PFSK-1 (cell line): ENCODE measurements around the gene GORASP2.

Experiments
- FOXP2 ChIP-seq: optimal IDR thresholded peaks from 2 replicates; pipeline ENCODE3; 2011; ENCODE audit warnings: borderline replicate concordance, control low read depth, inconsistent platforms; ENCODE audit not compliant: insufficient read depth; ENCODE audit errors: extremely low read length, extremely low read depth
- POLR2AphosphoS5 ChIP-seq: IDR thresholded peaks from 2 replicates; pipeline ENCODE4 v1.6.1; 2012; ENCODE audit warnings: low read depth, mild to moderate bottlenecking, control low read depth, low read length, moderate library complexity
- REST ChIP-seq, 2 experiments: IDR thresholded peaks; 2 replicates each; pipeline versions ENCODE4 v1.6.1 to v1.8.0; 2011 to 2012; ENCODE audit warnings: low read depth in 2 of 2, low read length in 2 of 2, control low read depth in 1 of 2, inconsistent platforms in 1 of 2, mild to moderate bottlenecking in 1 of 2, moderate library complexity in 1 of 2; ENCODE audit not compliant: insufficient read depth in 1 of 2
- SIN3A ChIP-seq: IDR thresholded peaks from 2 replicates; pipeline ENCODE4 v1.6.1; 2012; ENCODE audit warnings: mild to moderate bottlenecking, low read length, moderate library complexity, borderline replicate concordance; ENCODE audit not compliant: insufficient read depth
- TAF1 ChIP-seq: IDR thresholded peaks from 2 replicates; pipeline ENCODE4 v1.6.1; 2012; ENCODE audit warnings: low read length, control low read depth, borderline replicate concordance; ENCODE audit not compliant: insufficient read depth

Gene GORASP2

GRCh38 chr2:170932166-170932565 lies 3.1 kb downstream of the GORASP2 start:
- TF ChIP-seq POLR2AphosphoS5 (no peak), FOXP2 (no peak), TAF1 (no peak), SIN3A (no peak), REST (IDR thresholded peaks at IDR 0.05; ENCODE audit: insufficient read depth in 1 of 2, low read depth in 2 of 2, low read length in 2 of 2) (no peak)

- TF ChIP-seq FOXP2 = no peak
- TF ChIP-seq REST (IDR thresholded peaks at IDR 0.05; ENCODE audit: insufficient read depth in 1 of 2, low read depth in 2 of 2, low read length in 2 of 2) = no peak
- TF ChIP-seq POLR2AphosphoS5 = no peak
- TF ChIP-seq SIN3A = no peak
- no peak for TF ChIP-seq TAF1
Observed at GRCh38 chr2:170932948-170933347, 3.9 kb downstream of the GORASP2 start.

- TF ChIP-seq TAF1 = no peak
- TF ChIP-seq REST (IDR thresholded peaks at IDR 0.05; ENCODE audit: insufficient read depth in 1 of 2, low read depth in 2 of 2, low read length in 2 of 2) = no peak
- TF ChIP-seq POLR2AphosphoS5 = no peak
- no peak for TF ChIP-seq FOXP2
- TF ChIP-seq SIN3A = no peak
Observed at GRCh38 chr2:170937709-170938379, 8.8 kb downstream of the GORASP2 start.

- TF ChIP-seq REST (IDR thresholded peaks at IDR 0.05; ENCODE audit: insufficient read depth in 1 of 2, low read depth in 2 of 2, low read length in 2 of 2) (no peak), POLR2AphosphoS5 (no peak), FOXP2 (no peak), SIN3A (no peak)
Observed at GRCh38 chr2:170940066-170940465, 11.0 kb downstream of the GORASP2 start.

- no peak for TF ChIP-seq REST (IDR thresholded peaks at IDR 0.05; ENCODE audit: insufficient read depth in 1 of 2, low read depth in 2 of 2, low read length in 2 of 2)
Observed at GRCh38 chr2:170942615-170943014, 13.6 kb downstream of the GORASP2 start.
